ENCODE results near the gene MSI2.

MSI2 gene

GRCh38 chr17:57269598-57270255, 13.4 kb downstream of the MSI2 start:
- DNase-seq = no peak

DNA sequence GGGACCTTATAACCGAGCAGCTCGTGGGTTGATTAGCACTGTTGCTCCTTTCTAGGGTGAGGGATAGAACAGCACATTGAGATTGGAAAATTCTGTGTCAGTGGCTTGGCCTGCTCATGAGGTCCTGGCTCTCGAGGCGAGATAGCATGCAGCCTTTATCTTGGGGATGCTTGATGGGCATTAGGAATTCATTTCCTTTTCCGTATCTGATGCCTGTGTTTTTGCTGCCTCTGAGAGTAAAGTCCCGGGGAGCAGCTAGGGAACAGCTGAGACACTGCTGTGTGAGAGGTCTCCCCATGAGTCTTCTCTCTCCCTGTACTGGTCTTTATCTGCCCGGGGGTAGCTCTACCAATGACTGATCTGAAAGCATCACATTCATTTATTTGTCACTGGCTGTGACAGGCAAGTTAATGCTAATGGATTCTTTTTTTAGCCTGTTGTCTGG, 14.5 kb downstream of the MSI2 start:
- no peak for DNase-seq

DNA sequence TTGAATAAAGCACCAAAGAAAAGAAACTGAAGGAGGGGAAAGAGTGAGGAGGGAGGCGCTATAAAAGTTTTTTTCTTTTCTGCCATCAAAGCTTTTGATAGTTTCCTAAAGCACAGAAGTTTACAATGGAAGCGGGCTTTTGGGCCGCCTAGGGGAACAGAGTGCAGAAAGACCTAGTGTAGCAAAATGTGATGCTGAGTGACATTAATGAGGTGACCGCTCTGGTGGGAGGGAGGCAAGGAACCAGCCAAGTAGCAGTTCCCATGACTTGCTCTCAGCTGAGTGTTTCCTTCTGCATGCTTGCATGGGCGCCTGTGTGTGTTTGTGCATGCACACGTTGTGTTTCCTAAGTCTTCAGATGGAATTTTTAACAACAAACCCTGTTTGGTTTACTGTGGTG, 15.5 kb downstream of the MSI2 start:
- DNase-seq = peak in 20 of 56 donors; percentile 22 to 85 (median 52)

GRCh38 chr17:57273490-57273889, 17.2 kb downstream of the MSI2 start:
- DNase-seq = peak in 1 of 56 donors; percentile 29

DNA sequence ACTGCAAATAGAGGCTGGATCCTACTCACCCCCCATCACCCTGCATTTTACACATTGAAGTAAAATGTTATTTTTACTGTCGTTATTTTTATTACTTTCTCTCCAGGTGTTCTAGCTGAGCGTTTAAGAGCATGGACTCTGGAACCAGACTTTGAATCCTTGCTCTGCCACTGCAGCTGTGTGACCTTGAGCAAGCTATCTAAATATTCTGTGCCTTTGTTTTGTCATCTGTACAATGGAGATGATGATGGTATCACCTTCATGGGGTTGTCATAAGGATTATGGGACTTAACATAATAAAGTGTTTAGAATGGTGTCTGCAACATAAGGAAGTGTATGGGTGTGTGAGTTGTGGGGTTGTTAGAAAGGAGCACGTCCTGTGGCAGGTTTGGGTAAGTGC, 17.8 kb downstream of the MSI2 start:
- DNase-seq = no peak

DNA sequence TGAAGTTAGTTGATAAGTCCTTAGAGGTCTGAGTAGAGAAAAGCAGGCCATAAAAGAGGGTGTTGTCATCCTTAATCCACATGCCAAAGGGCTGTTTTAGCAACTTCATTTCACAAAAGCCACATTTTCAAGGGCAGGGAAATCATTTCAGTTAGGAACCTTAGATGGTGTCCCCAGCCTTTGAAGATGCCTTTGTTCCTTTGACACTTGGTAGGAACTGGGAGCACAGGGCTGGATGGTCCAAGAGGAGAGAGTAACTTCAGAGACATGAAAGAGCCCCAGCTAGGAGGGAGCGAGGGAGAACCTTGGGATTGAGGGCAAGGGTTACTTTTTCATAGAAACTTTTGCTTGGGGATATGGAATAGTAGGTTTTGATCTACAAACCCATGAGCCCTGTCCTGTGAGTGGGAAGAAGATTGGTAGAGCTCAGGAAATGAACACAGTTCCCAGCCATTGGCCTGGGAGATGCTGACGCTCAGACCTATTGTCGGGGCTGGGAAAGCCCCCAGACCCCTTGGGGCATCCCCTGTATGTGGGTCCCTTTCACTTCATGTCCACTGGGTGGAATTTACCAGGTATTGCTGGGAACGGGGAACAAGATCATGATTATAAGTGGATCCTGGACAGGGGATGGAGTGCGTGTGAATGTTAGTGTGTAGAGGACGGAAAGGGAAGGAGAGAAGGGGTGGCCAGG, 18.9 kb downstream of the MSI2 start:
- no peak for DNase-seq

- peak in 9 of 56 donors; percentile 23 to 56 (median 39) for DNase-seq
These were observed 20.3 kb downstream of the MSI2 start for GRCh38 chr17:57276621-57277020.

- no peak for DNase-seq
These were observed 21.7 kb downstream of the MSI2 start for GRCh38 chr17:57277923-57278604.

- DNase-seq = no peak
These were observed 22.5 kb downstream of the MSI2 start for GRCh38 chr17:57278740-57279387.

DNA sequence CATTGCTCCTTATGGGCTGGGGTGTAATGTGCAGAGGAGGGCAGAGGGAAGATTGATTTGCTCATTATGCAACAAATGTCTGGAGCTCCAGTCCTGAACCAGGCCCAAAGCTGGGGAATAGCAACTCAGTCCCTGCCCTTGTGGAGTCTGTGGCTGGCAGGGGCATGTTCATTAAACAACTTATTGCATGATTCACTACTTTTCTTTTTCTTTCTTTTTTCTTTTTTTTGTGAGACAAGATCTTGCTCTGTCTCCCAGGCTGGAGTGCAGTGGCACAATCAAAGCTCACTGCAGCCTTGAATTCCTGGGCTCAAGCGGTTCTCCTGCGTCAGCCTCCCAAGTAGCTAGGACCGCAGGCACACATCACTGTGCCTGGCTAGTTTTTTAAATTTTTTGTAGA, 23.1 kb downstream of the MSI2 start:
- DNase-seq = no peak

- no peak for DNase-seq
These were observed 25.6 kb downstream of the MSI2 start for GRCh38 chr17:57281887-57282286.

DNA sequence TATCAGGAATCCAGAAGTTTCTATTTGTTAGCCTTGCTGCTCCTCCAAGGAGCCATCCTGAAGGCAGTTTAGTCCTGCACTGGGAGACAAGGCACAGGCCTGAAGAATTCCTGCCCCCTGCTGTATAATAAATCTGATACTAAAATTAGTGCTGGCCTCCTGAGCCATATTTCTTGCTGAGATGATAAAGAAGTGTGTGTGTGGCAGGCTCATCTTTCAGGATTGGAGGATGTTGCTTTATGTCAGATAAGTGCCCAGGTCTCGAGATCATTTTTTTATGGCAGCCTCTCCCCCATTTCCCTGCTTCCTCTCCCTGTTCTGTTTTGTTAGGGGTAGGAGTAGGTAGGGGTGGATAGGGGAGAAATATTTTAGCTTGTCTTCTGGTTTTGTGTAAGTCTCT, 26.0 kb downstream of the MSI2 start:
- no peak for DNase-seq

DNA sequence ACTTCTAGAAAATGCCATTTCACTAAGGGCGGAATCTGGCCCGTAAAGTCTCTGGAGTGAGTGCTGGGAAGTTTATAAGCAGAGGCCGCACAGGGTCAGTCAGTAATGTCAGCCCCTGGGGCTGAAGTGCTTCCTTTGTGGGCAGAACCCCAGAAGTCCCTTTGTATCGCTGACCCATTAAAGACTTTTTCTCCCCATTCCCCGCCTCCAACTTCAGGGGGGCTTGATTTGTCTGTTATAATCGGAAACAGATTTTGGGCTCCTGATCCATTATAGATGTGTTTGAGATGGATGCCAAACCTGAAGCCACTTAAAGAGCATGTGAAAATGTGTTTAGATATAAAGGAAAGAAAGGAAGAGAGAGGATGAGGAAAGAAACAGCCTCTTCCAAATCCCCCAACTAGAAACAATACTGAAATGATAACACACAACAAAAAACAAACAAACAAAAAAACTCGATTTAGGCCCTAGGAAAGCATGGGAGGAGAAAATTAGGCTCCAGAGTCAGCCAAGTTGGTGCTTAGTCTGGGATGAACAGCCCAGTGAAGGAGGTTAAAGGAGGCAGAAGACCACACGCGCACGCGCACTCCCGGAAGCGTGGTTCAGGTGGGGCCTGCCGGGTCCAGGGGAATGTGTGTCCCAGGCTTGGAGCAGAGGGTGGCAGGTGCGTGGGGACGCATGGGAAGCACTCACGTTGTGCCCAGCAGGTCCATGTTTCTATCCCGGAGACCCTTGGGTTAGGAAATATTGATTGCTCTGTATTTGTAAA, 27.1 kb downstream of the MSI2 start:
- DNase-seq = no peak

DNA sequence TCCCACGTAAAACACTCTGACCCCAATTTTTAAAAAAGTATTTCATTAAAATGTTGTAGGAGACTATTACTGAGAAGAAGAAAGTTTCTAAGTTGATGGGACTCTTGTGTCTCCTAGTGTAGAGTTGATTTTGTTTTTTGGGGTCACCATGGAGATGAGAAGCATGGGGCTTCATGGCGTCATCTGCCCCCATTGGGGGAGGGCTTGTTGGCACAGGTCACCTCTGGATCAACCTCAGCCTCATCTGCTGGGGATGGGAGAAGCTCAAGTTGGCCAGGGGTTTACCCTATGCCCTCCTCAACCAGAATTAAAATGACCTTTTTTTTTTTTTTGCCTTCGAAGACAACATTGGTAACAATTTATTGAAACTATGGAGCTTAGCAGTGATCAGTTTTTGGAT, 28.3 kb downstream of the MSI2 start:
- DNase-seq = peak in 1 of 56 donors; percentile 30

DNA sequence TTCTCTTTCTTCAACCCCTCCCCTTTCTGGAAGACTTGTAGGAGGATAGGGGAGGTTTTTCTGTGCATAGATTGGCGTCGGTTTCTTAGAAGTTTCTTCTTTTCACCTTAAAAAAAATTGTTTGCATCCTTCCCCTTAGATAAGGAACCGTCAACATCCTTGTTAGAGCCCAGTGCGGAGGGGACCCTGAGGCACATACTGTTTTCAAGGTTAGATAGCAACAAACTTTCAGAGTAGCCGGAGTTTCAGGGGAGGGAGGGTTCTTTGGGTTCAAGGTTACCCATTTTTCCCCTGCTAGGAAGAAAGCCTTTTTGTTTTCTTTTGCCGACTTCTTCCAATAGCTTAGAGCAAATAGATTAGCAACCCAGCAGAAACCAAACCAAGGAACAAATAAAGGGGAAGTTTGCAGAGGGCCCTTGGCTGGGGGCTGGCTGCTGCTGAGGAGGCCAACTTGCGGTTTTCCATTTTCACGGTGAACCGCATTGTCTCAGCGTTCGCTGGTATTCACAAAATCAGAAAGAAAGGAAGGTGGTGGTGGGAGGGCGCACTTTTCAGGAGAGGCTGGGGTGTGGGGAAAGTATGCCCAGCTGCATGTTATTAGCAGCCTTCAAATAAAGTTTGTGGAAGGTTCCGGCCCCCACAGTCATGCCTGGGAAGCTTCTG, 28.8 kb downstream of the MSI2 start:
- DNase-seq = peak in 10 of 56 donors; percentile 11 to 64 (median 34)

- no peak for DNase-seq
These were observed 29.4 kb downstream of the MSI2 start for GRCh38 chr17:57285701-57286100.

GRCh38 chr17:57286399-57287105, 30.2 kb downstream of the MSI2 start:
- peak in 8 of 56 donors; percentile 29 to 68 (median 37) for DNase-seq

GRCh38 chr17:57288040-57288772, 31.9 kb downstream of the MSI2 start:
- no peak for DNase-seq

GRCh38 chr17:57288773-57289121, 32.4 kb downstream of the MSI2 start:
- peak in 14 of 56 donors; percentile 12 to 45 (median 18) for DNase-seq

Data from nucleus accumbens (tissue), 56 donors.